WTC11 (cell line): ENCODE results near the gene ZDHHC11.
"Not testable (repeated sequence)": the region's sequence is repeated elsewhere in the genome, so short reads cannot be mapped to it uniquely, and the experiment has no call there.

Source experiments
- CREM ChIP-seq: sonication (generic); formaldehyde crosslinking; IDR thresholded peaks from 2 replicates; pipeline ENCODE4 v1.8.1; 2022; ENCODE audit warnings: mild to moderate bottlenecking, missing genetic modification reagents, moderate library complexity
- NR2C2 ChIP-seq: sonication (generic); formaldehyde crosslinking; IDR thresholded peaks from 2 replicates; pipeline ENCODE4 v1.8.0; 2022; ENCODE audit warnings: mild to moderate bottlenecking, missing genetic modification reagents
- RELA ChIP-seq: sonication (generic); formaldehyde crosslinking; IDR thresholded peaks from 2 replicates; pipeline ENCODE4 v1.8.1; 2022; ENCODE audit warnings: missing genetic modification reagents, mild to moderate bottlenecking, borderline replicate concordance
- TF ChIP-seq, protein P1 (sequence below): sonication (generic); formaldehyde crosslinking; IDR thresholded peaks from 2 replicates; pipeline ENCODE4 v1.8.1; 2023; ENCODE audit warnings: mild to moderate bottlenecking, missing genetic modification reagents, moderate library complexity
- TF ChIP-seq, protein P2 (sequence below): fragments of 200-600 bp; IDR thresholded peaks from 2 replicates; pipeline ENCODE4 v1.8.0; 2022; ENCODE audit warnings: antibody characterized with exemption
- TF ChIP-seq, protein P3 (sequence below): sonication (generic); formaldehyde crosslinking; IDR thresholded peaks from 2 replicates; pipeline ENCODE4 v1.8.1; 2022; ENCODE audit warnings: mild to moderate bottlenecking, missing genetic modification reagents, moderate library complexity, borderline replicate concordance
- TF ChIP-seq, protein P4 (sequence below): sonication (generic); formaldehyde crosslinking; IDR thresholded peaks from 2 replicates; pipeline ENCODE4 v1.8.0; 2022; ENCODE audit warnings: mild to moderate bottlenecking, missing genetic modification reagents

DNA sequence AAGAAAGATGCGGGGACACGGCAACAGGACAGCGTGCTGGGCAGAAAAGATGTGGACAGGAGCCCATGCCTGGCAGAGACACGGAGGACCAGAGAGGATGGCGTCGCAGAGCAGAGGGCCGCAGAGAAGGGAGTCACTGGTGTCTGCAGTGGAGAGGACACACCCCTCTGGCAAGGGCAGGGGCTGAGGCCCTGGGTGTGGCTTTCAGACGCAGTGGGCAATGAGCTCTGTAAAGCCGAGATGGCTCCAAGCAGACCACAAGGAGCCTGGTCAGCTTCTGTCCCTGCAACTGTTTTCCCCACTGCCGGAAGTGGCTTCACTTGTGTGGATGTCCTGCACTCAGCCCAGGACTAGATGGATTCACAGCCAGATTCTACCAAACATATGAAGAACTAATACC is 62.1 kb downstream of the ZDHHC11 start:
- TF ChIP-seq NR2C2, CREM, RELA (CRISPR knock-in tag): not testable (repeated sequence)
- TF ChIP-seq, protein P1, sequence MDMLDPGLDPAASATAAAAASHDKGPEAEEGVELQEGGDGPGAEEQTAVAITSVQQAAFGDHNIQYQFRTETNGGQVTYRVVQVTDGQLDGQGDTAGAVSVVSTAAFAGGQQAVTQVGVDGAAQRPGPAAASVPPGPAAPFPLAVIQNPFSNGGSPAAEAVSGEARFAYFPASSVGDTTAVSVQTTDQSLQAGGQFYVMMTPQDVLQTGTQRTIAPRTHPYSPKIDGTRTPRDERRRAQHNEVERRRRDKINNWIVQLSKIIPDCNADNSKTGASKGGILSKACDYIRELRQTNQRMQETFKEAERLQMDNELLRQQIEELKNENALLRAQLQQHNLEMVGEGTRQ (CRISPR knock-in tag) = not testable (repeated sequence)
- TF ChIP-seq, protein P2, sequence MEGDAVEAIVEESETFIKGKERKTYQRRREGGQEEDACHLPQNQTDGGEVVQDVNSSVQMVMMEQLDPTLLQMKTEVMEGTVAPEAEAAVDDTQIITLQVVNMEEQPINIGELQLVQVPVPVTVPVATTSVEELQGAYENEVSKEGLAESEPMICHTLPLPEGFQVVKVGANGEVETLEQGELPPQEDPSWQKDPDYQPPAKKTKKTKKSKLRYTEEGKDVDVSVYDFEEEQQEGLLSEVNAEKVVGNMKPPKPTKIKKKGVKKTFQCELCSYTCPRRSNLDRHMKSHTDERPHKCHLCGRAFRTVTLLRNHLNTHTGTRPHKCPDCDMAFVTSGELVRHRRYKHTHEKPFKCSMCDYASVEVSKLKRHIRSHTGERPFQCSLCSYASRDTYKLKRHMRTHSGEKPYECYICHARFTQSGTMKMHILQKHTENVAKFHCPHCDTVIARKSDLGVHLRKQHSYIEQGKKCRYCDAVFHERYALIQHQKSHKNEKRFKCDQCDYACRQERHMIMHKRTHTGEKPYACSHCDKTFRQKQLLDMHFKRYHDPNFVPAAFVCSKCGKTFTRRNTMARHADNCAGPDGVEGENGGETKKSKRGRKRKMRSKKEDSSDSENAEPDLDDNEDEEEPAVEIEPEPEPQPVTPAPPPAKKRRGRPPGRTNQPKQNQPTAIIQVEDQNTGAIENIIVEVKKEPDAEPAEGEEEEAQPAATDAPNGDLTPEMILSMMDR = not testable (repeated sequence)
- TF ChIP-seq, protein P3, sequence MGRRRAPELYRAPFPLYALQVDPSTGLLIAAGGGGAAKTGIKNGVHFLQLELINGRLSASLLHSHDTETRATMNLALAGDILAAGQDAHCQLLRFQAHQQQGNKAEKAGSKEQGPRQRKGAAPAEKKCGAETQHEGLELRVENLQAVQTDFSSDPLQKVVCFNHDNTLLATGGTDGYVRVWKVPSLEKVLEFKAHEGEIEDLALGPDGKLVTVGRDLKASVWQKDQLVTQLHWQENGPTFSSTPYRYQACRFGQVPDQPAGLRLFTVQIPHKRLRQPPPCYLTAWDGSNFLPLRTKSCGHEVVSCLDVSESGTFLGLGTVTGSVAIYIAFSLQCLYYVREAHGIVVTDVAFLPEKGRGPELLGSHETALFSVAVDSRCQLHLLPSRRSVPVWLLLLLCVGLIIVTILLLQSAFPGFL = not testable (repeated sequence)
- TF ChIP-seq, protein P4, sequence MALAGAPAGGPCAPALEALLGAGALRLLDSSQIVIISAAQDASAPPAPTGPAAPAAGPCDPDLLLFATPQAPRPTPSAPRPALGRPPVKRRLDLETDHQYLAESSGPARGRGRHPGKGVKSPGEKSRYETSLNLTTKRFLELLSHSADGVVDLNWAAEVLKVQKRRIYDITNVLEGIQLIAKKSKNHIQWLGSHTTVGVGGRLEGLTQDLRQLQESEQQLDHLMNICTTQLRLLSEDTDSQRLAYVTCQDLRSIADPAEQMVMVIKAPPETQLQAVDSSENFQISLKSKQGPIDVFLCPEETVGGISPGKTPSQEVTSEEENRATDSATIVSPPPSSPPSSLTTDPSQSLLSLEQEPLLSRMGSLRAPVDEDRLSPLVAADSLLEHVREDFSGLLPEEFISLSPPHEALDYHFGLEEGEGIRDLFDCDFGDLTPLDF (CRISPR knock-in tag) = not testable (repeated sequence)
